ENCODE results near the gene PKDREJ. TPM values are rescaled to one million over a fixed set of nuclear protein-coding genes. Genes with fewer than 3 reads are reported as not detected.
"Not testable (repeated sequence)": the region's sequence is repeated elsewhere in the genome, so short reads cannot be mapped to it uniquely, and the experiment has no call there.

Gene PKDREJ
- under 1 TPM in 3 of 4 donors, not detected in 1; under 0.01 to 0.23 (median 0.10) TPM for total RNA-seq

GRCh38 chr22:46263216-46263590 lies at the start of gene PKDREJ:
PKDREJ (minus strand) TSS chr22:46263343; CDS start chr22:46263322, 21 bp downstream.
- Histone ChIP-seq H3K9me3 (no peaks in the 10 kb centered on the region), H3K4me3 (peak within 1 kb of the TSS; percentile 20 to 55), H3K27me3 (no peaks in the 10 kb centered on the region), H3K27ac (peak within 1 kb of the TSS in 1 of 4 donors; percentile 53), H3K4me1 (peaks cover 0 to 25% (median 0%) of the 10 kb centered on the region in 3 donors), H3K36me3 (no peaks in the 10 kb centered on the region)
- no CpG with 5 or more reads among the region's 30 CpGs for WGBS, 2 donors (ENCODE audit: low coverage in 1 of 2)
- ATAC-seq = no peak
- TF ChIP-seq EP300 (IDR thresholded peaks at IDR 0.05) (no peak), CTCF (IDR thresholded peaks at IDR 0.05) (no peak), POLR2A (IDR thresholded peaks at IDR 0.05) (no peak), POLR2AphosphoS5 (IDR thresholded peaks at IDR 0.05) (no peak)

- not testable (repeated sequence) for H3K27me3 ChIP-seq, ATAC-seq, H3K36me3 ChIP-seq, H3K4me1 ChIP-seq, H3K4me3 ChIP-seq, H3K9me3 ChIP-seq, H3K27ac ChIP-seq
- 90 to 95% methylated on average over 1 to 2 of the region's 2 CpGs for WGBS, 2 donors (ENCODE audit: low coverage in 1 of 2)
Observed at GRCh38 chr22:46312848-46313247, 49.7 kb upstream of the PKDREJ start.

- no peak overlapping the region for H3K4me3 ChIP-seq
- WGBS, 2 donors (ENCODE audit: low coverage in 1 of 2) = 100% methylated on average over 1 of the region's 8 CpGs; no CpG with 5 or more reads in 1 of the 2 donors
- ATAC-seq = no peak
- no peaks in the 10 kb centered on the region for H3K36me3 ChIP-seq
- H3K4me1 ChIP-seq = peaks cover 0 to 4% (median 0%) of the 10 kb centered on the region in 3 donors
- no peak overlapping the region for H3K27ac ChIP-seq
- no peak for TF ChIP-seq CTCF (IDR thresholded peaks at IDR 0.05)
- TF ChIP-seq POLR2A (IDR thresholded peaks at IDR 0.05) = no peak
- TF ChIP-seq POLR2AphosphoS5 (IDR thresholded peaks at IDR 0.05) = no peak
- no peak for TF ChIP-seq EP300 (IDR thresholded peaks at IDR 0.05)
- H3K27me3 ChIP-seq = no peaks in the 10 kb centered on the region
- H3K9me3 ChIP-seq = no peaks in the 10 kb centered on the region
Observed at GRCh38 chr22:46312056-46312455, 48.9 kb upstream of the PKDREJ start.

- H3K36me3 ChIP-seq = no peaks in the 10 kb centered on the region
- no peak for ATAC-seq
- H3K27ac ChIP-seq = no peak overlapping the region
- no peaks in the 10 kb centered on the region for H3K9me3 ChIP-seq
- H3K4me3 ChIP-seq = no peak overlapping the region
- TF ChIP-seq CTCF (IDR thresholded peaks at IDR 0.05) = no peak
- TF ChIP-seq POLR2AphosphoS5 (IDR thresholded peaks at IDR 0.05) = no peak
- no peak for TF ChIP-seq EP300 (IDR thresholded peaks at IDR 0.05)
- no peak for TF ChIP-seq POLR2A (IDR thresholded peaks at IDR 0.05)
- no peaks in the 10 kb centered on the region for H3K27me3 ChIP-seq
- peaks cover 0 to 4% (median 0%) of the 10 kb centered on the region in 3 donors for H3K4me1 ChIP-seq
- 91 to 96% methylated on average over 6 to 7 of the region's 15 CpGs for WGBS, 2 donors (ENCODE audit: low coverage in 1 of 2)
Observed at GRCh38 chr22:46309526-46310085, 46.5 kb upstream of the PKDREJ start.

GRCh38 chr22:46308283-46308988 lies 45.3 kb upstream of the PKDREJ start:
- TF ChIP-seq EP300 (IDR thresholded peaks at IDR 0.05) = no peak
- TF ChIP-seq CTCF (IDR thresholded peaks at IDR 0.05) = no peak
- TF ChIP-seq POLR2A (IDR thresholded peaks at IDR 0.05) = no peak
- TF ChIP-seq POLR2AphosphoS5 (IDR thresholded peaks at IDR 0.05) = no peak
- Histone ChIP-seq H3K9me3 (no peaks in the 10 kb centered on the region), H3K36me3 (no peaks in the 10 kb centered on the region), H3K4me3 (no peak overlapping the region), H3K4me1 (no peaks in the 10 kb centered on the region), H3K27me3 (no peaks in the 10 kb centered on the region), H3K27ac (no peak overlapping the region)
- ATAC-seq = no peak
- WGBS, 2 donors (ENCODE audit: low coverage in 1 of 2) = 76% methylated on average over 13 to 16 of the region's 23 CpGs
